Cortex of kidney (tissue), 1 donor: Measurements from ENCODE around the gene ACTRT1.

Source experiments
- DNase-seq: peaks from one replicate; lab custom pipeline; 2025; lab: John Stamatoyannopoulos, UW

ACTRT1 gene

GRCh38 chrX:128052303-128052702 lies at the start of gene ACTRT1:
TSS of gene ACTRT1 (minus strand) at chrX:128052403. CDS start at chrX:128052206, 197 bp downstream.
- no peak for DNase-seq

GRCh38 chrX:128078545-128078944 lies 26.3 kb upstream of the ACTRT1 start:
- no peak for DNase-seq

- DNase-seq: no peak
These were observed 5.2 kb upstream of the ACTRT1 start for GRCh38 chrX:128057421-128057820.

GRCh38 chrX:128051526-128051925 lies 677 bp downstream of the ACTRT1 start:
- DNase-seq: no peak

GRCh38 chrX:128035318-128035717 lies 16.9 kb downstream of the ACTRT1 start:
- DNase-seq: no peak

GRCh38 chrX:128021566-128021965 lies 30.6 kb downstream of the ACTRT1 start:
- no peak for DNase-seq

- DNase-seq: no peak
These were observed 31.5 kb downstream of the ACTRT1 start for GRCh38 chrX:128020701-128021100.

GRCh38 chrX:128019218-128019617 lies 33.0 kb downstream of the ACTRT1 start:
- DNase-seq: no peak

- no peak for DNase-seq
These were observed 40.2 kb downstream of the ACTRT1 start for GRCh38 chrX:128012015-128012414.

- no peak for DNase-seq
These were observed 44.3 kb downstream of the ACTRT1 start for GRCh38 chrX:128007882-128008281.
